Measurements from ENCODE around the gene IRF3.
"Not testable (repeated sequence)": the region's sequence is repeated elsewhere in the genome, so short reads cannot be mapped to it uniquely, and the experiment has no call there.

Gene IRF3

DNA sequence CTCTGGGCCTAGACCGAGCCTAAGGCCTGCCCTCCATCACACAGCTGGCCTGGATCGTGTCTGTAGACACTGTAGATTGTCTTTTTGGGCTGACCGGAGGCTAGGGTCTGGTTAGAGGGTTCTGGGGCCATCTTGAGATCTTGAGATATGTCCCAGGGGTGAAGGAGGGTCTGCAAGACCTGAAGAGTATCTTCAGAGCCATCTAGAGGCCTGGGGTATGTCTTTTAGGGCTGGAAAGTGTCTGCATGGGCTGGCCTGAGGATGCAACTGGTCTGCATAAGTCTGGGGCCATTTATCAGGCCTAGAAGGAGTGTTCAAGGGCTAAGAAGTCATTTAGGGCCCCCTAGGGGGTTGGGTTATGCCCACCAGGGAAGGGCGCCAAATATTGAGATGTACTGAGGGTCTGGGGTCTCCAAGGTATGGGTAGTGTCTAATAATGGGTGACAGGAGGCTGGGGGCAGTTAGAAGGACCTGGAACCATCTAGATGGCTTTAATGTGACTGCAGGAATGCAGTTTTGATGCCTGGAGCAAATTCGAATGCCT, 23.1 kb downstream of the IRF3 start:
- no peak for DNase-seq

DNA sequence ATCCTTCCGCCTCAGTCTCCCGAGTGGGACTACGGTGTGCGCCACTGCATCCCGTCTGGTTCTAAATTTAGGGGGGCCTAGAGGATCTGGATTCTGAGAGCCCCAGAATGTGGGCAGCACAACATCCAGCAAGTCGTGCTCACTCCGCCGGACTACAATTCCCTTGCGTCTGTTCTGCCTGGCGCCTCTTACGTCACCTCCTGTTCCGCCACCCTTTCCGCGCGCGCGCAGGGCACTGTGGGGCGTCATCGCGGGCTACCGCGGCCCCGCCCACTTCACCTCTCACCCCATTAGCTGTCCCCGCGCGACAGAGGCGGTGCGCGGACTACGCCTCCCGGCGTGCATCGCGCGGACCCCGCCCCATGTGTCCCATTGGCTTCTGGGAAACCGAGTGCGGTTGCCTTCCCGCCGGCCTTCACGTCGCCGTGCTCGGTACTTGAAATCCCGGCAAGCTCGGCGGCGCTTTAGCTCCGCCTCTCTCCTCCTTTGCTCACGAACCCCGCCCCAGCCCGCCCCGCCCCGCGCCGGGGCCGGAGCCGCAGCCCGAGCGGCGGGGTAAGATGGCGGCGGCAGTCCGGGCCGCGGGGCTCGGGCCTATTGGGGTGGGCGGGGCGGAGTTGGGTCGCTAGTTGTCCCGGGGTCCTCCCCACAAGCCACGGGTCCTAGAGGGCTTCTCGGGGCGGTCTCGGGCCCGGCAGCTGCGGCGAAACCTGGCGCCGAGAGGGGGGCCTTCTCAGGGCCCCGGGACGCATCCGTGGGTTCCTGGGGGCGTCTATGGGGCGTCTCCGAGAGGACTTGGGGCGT, 23.8 kb downstream of the IRF3 start, which contains the start of gene SCAF1:
Gene SCAF1 (plus strand): TSS at position 522 of the 804 bp plus-strand sequence. CDS start 2,818 bp downstream, outside the sequence.
- peak; percentile 90 for DNase-seq

DNA sequence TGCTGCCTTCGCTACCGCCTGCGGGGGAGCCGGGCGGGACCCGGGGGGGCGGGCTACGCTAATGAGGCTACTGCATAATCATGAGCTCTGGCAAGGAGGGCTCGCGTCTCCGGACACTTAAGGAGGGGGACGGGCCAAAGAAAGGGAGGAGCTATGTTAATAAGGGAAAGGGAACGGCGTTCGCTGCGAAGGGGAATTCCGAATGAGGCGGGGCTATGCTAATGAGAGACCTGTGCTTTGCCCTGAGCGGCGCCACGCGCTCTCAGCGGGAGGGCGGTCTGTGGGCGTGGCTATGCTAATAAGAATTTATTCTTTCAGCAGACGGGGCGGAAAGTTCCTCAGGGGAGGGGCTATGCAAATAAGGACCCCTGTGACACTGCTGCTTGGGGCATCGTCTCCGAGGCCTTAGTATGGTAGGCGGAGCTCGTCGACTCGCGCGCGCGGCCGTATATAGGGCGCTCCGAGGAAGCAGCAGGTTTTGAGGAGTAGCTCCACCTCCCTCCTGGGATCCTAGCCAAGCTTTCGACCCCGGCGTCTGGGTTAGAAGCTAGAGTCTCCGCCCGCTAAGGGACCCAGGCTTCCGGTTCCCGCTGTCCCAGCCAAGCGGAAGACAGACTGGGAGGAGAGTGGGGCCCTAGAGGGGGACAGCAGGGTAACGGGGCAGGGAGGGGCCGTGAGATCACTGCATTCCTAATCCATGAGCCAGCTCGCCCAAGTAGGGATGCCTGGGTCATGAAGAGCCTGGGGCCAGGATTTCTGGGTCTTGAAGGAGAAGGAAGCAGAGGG, 25.4 kb downstream of the IRF3 start, which contains the start of gene RRAS:
Gene RRAS (minus strand): TSS at position 31 of the 786 bp plus-strand sequence. CDS start 45 bp downstream, outside the sequence.
- peak; percentile 99 for DNase-seq

DNA sequence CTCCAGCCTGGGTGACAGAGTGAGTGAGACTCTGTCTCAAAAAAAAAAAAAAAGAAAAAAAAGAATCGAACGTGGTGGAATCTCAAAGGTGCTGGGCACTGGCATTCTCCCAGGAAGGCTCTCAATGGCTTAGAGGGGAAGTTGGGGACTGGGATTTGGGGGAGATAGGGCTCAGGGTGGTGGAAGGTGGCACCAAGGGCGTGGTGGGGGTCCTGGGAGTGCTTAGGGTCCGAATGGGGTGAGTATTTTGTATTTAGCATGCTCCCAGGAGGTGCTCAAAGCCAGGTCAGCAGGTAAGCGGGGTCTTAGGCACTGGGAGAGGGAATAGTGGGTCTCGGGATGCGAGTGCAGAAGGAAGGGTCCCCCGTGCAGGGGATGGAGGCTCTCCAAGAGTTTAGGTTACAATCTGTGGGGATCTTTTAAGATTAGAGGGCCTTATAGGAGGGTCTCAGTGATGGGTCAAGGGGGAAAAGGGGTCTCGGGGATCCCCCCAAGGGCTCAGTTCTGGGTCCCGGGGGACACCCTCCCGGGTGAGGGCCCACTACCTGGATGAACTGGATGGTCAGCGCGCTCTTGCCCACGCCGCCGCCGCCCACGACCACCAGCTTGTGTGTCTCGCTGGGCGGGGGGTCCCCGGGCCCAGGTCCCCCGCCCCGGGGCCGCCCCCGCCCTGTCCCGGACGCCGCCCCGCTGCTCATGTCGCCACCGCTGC, 26.1 kb downstream of the IRF3 start:
- DNase-seq, result no peak

DNA sequence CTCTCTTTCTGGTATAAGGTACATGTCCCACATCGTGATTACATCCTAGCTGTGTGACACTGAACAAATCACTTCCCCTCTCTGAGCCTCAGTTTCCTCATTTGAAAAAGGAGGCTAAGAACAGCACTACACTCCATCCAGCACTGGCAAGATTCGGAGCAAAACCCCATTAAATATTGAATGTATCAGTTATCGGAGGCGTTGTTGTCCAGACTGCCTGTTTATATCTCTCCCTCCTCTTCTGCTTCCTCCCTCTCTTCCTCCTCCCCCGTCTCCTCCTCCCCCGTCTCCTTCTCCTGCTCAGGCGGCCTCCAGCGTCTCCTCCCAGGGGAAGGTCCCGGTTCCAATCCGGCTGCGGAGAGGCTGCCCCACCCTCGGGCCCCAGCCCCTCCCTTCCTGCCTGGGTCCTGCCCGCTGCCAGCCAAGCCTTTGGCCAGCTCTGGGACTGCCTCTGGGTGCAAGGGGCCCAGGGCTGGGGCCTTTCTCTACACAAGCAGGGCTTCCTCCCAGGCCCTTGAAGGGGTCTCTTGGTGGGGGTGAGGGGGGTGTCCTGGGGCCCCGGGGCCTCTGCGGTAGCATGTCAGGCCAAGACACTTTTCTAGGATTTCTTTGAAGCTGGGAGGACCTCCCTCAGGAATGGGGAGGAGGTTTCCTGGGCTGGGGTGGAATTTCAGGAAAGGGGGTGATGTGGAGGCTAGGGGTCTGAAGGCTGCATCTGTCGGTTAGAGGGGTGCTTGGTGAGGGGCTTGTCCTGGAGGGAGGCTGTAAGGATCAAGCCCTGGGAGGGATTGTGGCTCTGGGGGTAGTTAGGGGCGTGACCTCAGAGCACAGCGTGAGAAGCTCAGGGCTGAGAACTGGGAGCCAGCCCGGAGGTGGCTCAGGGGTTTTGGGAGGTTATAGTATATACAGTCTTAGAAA, 27.6 kb downstream of the IRF3 start:
- DNase-seq, result no peak

DNA sequence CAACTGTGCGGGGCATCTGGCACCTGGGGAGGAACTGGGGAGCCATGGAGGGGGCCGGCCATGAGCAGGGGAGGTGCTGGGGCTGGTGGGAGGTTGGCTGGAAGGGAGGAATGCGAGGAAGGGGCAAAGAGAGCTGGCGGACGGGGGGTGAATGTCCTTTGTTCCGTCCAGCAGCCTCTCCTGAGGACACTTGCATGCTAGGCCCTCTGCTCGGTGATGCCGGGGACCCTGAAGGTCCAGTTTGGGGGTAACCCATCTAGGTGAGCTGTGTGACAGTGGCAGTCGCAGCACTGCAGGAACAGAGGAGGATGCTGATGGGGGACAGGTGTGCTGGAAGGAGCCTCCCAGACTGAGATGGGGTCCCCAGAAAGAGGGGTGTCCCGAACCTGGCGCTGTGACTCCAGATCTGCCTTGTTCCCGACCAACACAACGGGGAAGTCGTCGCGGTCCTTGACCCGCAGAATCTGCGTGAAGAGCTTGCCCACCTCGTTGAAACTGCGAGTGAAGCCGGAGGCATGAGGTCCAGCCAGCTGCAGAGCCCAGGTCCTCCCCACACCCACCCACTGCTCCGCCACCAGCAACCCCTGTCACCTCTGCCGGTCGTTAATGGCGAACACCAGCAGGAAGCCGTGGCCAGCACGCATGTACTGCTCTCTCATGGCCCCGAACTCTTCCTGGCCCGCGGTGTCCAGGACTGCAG, 29.3 kb downstream of the IRF3 start:
- DNase-seq, result no peak

DNA sequence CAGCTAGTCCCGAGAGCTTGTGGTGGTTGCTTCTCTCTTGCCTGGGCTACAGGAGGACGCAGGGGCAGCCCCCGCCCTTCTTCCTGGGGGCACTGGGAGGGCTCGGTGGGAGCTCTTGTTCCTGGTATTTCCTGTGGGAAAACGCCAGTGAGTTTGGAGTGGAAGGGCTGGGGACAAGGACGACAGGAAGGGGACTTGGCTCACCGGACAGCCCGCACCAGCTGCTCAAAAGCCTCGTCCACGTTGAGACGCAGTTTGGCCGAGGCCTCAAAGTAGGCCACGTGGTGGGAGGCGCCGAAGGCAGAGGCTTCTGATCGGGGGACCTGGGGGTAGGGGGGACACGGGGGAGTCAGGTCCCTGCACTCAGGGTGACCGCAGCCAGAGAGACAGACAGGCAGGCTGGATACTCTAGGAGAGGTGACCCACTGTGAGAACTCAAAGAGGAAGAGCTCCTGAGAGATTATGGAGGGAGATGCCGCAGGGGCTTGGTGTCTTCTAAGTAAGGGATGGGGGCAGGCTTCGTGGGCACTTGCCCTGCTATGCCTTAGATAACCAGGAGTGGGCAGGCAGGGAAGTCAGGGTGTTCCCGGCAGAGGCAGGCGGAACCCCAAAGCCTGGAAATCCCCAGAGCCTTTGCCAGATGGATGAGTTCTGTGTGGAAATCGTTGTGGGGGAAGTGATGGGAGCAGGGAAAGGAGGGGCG, 30.0 kb downstream of the IRF3 start:
- DNase-seq, result no peak

DNA sequence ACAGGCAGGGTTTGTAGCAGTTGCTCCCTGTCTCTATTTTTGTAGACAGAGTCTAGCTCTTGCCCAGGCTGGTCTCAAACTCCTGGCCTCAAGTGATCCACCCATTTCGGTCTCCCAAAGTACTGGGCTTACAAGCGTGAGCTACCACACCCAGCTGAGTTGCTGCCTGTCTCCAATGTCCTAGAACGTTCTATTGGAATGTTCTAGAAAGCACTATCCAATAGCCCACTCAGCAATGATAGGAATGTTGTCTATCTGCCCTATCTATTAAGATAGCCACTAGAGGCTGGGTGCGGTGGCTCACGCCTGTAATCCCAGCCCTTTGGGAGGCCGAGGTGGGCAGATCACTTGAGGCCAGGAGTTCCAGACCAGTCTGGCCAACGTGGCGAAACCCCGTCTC, 32.4 kb downstream of the IRF3 start:
- not testable (repeated sequence) for DNase-seq

DNA sequence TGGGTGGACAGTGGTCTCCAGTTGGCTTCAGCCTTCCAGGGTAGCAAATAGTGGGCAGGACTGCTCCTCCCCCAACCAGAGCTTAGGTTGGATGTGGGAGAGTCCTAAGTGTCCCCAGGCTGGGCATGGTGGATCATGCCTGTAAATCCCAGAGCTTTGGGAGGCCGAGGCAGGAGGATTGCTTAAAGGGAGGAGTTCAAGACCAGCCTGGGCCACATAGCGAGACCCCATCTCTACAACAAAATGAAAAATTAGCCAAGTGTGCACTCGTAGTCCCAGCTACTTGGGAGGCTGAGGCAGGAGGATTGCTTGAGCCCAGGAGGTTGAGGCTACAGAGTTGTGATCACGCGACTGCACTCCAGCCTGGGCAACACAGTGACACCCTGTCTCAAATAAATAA, 33.1 kb downstream of the IRF3 start:
- DNase-seq, result no peak

DNA sequence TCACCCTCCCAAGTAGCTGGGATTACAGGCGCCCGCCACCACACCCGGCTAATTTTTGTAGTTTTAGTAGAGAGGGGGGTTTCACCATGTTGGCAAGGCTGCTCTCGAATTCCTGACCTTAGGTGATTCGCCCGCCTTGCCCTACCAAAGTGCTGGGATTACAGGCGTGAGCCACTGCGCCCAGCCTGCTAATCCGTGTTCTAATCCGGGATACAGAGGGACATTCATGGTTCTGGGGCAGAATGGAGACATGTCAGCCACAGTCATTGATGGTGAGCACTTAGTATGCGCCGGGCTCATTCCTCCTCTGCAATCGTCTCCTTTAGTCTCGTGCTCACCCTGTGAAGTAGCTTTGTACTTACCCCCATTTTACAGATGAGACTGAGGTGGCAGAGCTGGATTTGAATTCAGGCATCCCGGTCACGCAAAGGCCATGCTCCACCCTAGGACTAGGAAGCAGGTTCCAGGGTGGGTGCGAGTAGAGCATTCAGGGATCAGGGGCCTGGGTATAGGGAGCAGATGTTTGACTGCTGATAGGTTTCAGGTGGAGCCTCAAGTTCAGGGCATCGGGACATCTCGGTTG, 34.0 kb downstream of the IRF3 start:
- DNase-seq, result no peak

DNA sequence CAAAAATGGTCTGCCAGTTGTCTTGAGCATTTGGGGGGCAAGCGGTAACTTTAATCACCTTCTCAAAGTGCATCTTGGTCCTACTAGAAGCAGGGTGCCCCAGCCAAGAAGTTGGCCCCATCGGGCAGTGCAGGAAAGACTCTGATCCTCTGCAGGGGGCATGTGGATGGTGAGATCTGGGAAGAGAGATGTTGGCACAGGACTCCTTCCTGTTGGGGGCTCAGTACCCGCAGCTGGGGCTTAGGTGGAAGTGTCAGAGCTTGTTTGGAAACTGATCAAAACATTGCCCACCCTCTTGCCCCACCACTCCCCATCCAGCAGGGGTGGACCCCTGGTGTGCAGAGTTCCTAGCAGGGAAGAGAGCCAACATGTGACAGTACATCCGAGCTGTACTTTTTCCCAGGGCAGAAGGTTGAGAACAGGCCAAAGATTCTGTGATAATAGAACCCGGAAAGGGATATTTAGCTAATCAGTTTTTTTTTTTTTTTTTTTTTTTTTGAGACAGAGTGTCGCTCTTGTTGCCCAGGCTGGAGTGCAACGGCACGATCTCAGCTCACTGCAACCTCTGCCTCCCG, 34.6 kb downstream of the IRF3 start:
- DNase-seq, result no peak

DNA sequence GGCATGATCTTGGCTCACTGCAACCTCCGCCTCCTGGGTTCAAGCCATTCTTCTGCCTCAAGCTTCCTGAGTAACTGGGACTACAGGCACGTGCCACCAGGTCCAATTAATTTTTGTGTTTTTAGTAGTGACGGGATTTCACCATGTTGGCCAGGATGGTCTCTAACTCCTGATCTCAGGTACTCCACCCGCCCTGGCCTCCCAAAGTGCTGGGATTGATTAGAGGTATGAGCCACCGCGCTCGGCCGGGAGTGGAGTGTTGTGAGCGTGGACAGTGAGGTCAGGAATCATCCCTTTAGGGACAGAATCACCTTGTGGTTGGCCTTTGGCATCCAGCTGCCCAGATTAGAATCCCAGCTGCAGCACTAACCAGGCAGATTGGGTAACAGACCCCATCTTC, 36.0 kb downstream of the IRF3 start:
- no peak for DNase-seq

DNA sequence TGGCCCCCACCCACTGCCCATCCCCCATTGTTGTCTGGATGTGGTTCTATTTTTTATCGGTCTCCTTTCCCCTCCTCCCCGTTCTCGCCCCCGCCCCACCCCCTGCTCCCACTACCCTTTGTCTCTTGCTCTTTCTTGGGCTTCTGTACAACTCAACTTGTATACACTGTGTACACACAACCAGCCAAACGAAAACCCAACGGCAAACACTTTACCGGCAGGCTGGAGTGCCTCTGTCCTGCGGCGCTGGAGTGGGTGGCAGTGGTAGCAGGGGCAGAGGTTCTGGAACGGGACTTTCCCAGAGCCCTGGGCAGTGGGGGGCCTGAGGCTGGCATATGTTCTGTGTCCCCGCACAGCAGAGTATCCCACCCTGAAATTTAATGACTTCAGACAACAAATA, 39.4 kb downstream of the IRF3 start:
- DNase-seq, result no peak

DNA sequence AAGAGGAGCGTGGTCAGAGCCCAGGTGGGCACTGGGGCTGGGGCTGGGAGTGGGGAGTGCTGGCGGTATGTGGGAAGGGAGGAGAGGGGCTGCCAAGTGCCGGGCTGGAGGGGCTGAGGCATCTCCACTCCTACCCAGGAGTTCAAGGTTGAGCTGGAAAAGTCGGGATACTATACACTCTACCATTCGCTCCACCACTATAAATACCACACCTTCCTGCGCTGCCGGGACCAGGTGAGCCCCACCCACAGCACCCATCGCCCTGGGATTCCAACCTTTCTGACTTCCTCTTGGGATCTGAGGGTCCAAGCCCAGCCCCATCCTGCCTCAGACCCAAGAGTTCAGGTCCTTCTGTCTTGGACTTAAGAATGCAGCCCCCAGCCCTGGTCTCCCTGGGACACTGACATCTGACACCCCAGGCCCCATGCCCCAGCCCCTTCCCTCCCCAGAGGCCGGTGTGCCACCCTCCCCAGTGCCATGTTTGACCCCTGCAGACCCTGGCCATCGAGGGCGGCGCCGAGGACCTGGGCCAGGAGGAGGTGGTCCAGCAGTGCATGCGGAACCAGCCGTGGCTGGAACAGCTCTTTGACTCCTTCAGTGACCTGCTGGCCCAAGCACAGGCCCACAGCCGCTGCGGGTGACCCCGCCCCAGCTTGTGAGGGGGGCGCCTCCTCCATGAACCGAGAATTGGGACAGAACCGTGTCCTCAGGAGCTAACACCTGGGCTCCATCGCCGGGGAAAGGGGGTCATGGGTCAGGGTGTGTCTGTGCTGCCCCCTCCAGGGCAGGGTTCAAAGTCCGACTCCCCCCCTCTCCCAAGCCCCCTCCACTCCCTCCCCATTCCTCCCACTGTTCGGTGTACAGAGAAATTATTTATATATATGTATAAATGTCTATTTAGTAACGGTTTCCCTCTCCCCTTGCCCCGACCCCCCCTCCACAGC, 40.4 kb downstream of the IRF3 start:
- no peak for DNase-seq

DNA sequence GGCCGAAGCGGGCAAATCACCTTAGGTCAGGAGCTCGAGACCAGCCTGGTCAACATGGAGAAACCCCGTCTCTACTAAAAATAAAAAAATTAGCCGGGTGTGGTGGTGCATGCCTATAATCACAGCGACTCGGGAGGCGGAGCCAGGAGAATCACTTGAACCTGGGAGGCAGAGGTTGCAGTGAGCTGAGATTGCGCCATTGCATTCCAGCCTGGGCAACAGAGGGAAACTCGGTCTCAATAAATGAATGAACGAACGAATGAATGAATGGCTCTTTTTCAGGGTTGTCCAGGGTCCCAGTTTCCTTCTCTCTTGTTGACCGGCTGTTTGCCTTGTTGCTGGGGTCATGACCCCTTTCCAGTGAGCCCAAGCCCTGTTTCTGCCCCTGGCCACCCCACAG, 47.8 kb downstream of the IRF3 start:
- not testable (repeated sequence) for DNase-seq

DNA sequence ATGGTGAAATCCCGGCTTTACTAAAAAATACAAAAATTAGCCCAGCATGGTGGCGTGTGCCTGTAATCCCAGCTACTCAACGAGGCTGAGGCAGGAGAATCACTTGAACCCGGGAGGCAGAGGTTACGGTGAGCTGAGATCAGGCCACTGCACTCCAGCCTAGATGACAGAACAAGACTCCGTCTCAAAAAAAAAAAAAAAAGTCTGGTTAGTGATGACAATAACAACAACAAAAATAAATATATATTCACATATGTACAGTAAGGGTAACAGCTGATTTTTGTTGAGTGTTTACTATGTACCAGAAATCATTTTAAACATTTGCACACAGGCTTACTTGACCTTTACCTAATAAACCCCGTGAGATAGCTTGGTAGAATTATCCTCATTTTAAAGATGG, 48.7 kb downstream of the IRF3 start:
- DNase-seq, result no peak

DNA sequence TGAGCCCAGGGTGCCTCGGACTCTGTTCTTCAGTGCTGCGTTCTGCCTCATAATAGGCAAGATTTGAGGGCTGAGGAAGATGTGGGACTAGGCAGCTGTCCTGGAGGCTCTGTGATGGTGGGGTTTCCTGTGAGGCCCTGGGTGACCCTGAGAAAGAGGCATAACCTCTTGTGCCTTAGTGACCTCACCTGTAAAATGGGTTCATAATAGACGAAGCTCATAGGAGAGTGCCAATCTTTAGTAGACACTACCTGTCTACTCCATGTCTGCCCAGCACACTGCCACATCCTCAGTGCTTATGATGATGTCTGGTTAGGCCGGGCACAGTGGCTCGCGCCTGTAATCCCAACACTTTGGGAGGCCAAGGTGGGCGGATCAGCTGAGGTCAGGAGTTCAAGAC, 49.1 kb downstream of the IRF3 start:
- no peak for DNase-seq

DNA sequence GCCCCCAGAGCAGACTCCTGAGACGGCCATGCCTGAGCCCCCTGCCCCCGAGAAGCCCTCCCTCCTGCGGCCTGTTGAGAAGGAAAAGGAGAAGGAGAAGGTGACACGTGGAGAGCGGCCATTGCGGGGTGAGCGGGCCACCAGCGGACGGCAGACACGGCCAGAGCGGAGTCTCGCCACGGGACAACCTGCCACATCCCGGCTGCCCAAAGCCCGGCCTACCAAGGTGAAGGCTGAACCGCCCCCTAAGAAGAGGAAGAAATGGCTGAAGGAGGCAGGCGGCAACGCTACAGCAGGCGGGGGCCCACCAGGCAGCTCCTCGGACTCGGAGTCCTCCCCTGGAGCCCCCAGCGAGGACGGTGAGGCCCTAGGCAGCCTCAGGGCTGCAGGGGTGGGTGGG, 49.8 kb downstream of the IRF3 start:
- DNase-seq, result no peak

Data from NCI-H2029 treated with DMSO at 0.1 percent for 48 hours (cell line).